Middle frontal gyrus (tissue), 1 donor: ENCODE results near the gene HSP90AB1.

Experiments
- DNase-seq: peaks from one replicate; pipeline ENCODE4 v3.0.0-alpha.2; 2015; ENCODE audit warnings: low spot score; ENCODE audit errors: extremely low spot score

Gene HSP90AB1

DNA sequence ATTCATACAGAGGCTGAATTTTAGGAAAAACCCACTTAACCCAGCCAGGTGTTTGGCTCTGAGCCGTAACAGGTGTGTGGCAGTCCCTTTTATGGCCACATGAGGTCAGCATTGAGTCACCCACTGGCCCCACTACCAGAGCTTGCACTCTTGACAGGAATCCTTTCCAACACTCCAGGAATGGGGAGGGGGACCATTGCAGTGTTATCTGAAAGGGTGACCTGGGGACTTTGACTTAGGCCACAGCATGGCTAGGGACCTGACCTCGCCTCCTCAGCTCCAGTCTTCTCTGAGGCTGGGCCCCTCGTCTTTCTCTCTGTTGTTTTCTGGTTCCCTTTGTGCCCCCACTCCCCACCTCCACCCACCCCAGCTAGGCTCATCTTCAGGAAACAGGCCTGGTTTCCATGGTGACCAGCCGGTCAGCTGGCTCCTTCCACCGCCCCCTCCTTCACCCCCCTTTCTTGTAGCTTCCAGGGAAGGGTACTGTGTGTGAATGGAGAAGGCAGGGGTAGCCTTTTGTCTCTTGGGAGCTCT lies 21.3 kb downstream of the HSP90AB1 start:
- DNase-seq: no peak

DNA sequence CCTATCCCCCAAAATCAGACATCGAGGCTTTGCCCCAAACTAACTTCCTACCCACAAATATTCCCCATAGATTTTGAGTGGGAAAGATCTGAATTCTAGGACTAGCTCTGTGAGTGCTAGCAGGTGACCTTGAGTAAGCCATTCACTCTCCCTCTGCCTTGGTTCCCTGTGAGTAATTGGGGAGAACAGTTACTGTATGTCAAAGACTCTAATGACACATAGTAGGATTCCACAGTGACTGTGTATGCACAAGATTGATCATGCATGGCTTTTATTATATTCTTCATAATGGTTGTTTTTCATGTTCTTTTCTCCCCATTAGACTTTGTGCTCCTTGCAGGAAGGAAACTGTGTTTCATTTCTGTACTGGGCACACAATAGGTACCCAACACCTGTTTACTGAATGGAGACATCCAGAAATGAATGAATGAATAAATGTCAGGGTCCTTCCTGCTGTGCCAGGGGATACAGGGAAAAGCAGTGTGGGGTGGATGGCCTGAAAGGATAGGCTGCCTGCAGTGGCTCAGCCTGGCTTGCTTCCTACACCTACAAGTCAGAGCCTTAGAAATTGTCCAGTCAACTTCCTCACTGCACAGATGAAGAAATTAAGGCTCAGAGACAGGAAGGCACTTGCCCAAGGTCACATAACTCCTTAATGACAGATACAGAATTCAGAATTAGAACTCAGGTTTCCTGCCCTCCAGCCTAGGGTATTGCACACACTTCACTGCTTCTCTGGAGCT lies 22.4 kb downstream of the HSP90AB1 start:
- no peak for DNase-seq

DNA sequence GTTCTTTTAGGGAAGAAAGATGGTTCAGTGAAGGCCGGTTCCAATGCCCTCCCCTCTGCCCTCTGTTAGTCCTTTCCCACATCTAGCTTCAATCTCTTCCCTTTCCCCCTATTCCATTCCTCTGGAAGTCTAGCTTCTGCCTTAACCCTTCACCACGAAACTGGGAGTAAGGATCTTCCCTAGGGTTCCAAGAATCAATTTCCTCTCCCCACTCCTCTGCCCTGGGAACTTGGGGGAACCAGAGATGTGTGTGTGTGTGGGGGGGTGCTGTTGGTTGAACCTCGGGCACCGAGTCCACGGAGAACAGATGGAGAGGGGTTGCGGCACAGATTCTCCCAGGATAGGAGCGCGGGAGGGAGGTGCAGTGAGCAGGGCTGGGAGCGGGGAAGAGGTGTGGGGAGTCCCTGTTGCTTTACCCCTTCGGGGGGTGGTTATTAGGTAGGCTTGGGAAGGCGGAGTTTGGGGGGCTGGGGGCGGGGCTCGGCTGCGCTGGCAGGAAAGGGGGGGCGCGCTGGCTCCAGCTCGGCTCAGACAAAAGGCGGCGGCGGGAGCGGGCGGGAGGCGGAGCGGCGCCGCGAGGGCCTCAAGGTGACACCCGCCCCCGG lies 23.1 kb downstream of the HSP90AB1 start, which contains the start of gene TMEM151B:
Gene TMEM151B, plus strand, starts transcription at position 530 of the 605 bp plus-strand sequence. CDS start 293 bp downstream, outside the sequence.
- no peak for DNase-seq

DNA sequence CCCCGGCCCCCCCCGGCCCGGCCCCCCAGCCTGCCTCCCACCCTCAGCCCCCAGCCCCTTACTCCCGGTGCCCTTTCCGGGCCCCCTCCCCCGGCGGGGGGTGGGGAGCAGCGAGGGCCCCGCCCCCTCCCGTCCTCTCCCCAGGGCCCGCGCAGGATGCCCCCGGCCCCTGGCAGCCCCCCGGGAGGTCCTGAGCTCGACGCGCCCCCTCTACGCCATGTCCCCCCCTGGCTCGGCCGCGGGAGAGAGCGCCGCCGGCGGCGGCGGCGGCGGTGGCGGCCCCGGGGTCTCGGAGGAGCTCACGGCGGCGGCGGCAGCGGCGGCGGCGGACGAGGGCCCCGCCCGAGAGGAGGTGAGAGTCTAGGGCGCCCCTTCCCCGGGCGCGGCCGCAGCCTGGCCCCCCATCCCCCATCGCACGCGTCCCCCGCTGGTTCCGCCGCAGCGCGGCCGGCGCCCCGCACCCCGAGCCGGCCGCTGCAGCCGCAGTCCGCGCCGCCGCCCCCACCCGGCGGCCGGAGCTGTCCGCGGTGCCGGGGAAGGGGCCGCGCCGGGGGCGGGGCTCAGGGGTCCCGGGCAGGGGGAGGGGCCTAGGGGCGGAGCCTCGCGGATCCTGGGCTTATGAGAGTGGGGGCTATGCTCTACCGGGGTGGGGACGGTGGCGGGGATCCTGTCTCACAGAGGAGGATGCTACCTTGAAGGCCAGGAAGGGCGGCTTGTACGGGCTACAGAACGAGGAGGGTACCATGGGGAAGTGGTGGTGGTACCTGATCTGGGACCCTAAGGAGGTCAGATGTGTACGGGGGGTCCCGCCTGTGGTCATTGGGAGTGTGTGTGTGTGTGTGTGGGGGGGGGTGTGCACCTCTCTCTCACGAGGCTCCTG lies 23.9 kb downstream of the HSP90AB1 start:
- DNase-seq: no peak

DNA sequence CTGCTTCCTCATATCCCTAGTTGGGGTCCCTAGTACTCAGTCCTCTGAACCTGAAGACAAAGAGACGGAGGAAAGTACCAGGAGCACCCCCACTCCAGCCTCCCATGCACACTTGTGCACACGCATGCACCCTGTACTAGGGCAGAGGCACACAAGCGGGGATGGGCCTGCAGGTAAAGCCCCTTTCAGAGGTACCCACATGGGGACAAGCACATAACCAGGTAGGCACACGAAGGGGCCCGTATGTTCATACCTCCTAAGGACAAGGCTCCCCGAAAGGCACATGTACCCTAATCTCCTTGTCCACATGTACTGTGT lies 24.5 kb downstream of the HSP90AB1 start:
- no peak for DNase-seq

DNA sequence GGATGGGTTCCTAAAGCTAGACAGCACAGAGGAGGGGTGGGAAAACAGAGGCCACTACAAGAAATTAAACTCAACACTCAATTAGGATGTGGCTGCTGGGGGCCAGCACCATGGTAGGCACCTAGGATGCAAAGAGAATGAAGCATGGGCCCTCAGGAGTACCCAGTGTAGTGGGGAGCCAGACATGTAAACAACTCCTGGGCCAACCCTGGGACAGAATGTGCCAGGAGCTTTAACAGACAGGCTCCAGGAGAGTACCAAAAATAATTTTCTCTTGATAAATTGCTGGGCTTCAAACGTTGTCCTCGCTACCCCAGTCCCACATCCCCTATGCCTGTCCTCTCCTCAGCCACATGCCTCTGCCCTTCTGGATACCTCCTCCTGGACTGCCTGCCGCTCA lies 25.0 kb downstream of the HSP90AB1 start:
- no peak for DNase-seq

DNA sequence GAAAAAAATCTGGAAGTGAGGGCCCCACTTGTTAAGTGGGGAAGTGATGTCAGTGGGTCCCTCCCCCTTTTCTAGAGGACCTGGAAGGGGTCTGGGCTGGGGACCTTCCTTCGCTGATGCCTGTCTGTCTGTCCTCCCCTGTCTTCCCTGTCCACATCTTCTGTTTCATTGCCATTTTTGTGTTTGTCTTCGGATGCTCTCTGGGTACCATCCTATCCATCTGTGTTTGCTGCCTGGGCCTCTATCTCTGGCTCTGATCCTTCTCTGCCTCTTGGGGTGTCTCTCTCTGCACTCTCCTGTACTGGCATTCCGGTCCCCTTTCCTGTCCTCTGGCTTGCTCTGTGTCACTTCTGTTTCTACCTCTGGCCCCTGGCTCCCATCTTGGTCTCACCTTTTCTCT lies 25.6 kb downstream of the HSP90AB1 start:
- no peak for DNase-seq

DNA sequence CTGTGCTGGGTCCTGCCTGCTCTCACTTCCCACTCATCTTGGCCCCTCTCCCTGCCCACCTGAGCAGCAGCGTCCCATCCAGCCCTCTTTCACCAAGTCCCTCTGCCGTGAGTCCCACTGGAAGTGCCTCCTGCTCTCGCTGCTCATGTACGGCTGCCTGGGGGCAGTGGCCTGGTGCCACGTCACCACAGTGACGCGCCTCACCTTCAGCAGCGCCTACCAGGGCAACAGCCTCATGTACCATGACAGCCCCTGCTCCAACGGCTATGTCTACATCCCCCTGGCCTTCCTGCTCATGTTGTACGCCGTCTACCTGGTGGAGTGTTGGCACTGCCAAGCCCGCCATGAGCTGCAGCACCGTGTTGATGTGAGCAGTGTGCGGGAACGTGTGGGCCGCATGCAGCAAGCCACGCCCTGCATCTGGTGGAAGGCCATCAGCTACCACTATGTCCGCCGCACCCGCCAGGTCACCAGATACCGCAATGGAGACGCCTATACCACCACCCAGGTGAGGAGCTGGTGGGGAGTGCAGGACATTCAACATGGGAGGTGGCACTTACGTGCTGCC lies 26.2 kb downstream of the HSP90AB1 start:
- DNase-seq: no peak

DNA sequence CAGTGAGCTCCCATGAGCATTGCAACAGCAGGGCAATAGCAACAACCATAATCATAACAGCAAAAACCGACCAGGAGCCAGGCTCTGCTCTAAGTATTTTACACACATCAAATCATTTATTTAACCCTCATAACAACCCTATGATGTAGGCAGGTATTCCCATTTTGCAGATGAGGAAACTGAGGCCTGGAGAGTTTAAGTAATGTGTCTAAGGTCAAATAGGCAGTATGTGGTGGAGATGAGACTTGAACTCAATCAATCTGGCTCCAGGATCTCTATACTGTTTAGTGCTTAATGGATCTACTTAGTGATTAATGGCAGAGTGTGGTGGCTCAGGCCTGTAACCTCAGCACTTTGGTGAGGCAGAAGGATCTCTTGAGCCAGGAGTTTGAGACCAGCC lies 26.7 kb downstream of the HSP90AB1 start:
- DNase-seq: no peak

DNA sequence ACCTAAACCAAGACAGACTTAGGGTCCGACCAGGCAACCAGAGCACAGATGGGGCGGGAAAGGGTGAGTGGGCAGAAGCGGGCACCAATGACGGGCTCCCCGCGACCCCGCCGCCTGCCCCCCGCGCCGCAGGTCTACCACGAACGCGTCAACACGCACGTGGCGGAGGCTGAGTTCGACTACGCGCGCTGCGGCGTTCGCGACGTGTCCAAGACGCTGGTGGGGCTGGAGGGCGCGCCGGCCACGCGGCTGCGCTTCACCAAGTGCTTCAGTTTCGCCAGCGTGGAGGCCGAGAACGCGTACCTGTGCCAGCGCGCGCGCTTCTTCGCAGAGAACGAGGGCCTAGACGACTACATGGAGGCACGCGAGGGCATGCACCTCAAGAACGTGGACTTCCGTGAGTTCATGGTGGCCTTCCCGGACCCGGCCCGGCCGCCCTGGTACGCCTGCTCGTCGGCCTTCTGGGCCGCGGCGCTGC lies 28.4 kb downstream of the HSP90AB1 start:
- no peak for DNase-seq

DNA sequence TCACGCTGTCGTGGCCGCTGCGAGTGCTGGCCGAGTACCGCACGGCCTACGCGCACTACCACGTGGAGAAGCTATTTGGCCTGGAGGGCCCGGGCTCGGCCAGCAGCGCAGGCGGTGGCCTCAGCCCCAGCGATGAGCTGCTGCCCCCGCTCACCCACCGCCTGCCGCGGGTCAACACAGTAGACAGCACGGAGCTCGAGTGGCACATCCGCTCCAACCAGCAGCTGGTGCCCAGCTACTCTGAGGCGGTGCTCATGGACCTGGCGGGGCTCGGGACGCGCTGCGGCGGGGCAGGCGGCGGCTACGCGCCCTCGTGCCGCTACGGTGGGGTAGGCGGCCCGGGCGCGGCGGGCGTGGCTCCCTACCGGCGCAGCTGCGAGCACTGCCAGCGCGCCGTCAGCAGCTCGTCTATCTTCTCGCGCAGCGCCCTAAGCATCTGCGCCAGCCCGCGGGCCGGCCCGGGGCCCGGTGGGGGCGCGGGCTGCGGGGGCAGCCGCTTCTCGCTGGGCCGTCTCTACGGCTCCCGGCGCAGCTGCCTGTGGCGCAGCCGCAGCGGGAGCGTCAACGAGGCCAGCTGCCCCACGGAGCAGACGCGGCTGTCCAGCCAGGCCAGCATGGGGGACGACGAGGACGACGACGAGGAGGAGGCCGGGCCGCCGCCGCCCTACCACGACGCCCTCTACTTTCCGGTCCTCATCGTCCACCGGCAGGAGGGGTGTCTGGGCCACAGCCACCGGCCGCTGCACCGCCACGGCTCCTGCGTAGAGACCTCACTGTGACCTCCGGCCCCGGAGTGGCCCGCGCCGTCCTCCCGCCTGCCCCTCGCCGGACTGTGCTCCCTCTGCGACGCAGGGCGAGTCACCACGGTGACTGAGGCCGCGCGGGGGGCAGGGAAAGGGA lies 29.1 kb downstream of the HSP90AB1 start:
- no peak for DNase-seq

DNA sequence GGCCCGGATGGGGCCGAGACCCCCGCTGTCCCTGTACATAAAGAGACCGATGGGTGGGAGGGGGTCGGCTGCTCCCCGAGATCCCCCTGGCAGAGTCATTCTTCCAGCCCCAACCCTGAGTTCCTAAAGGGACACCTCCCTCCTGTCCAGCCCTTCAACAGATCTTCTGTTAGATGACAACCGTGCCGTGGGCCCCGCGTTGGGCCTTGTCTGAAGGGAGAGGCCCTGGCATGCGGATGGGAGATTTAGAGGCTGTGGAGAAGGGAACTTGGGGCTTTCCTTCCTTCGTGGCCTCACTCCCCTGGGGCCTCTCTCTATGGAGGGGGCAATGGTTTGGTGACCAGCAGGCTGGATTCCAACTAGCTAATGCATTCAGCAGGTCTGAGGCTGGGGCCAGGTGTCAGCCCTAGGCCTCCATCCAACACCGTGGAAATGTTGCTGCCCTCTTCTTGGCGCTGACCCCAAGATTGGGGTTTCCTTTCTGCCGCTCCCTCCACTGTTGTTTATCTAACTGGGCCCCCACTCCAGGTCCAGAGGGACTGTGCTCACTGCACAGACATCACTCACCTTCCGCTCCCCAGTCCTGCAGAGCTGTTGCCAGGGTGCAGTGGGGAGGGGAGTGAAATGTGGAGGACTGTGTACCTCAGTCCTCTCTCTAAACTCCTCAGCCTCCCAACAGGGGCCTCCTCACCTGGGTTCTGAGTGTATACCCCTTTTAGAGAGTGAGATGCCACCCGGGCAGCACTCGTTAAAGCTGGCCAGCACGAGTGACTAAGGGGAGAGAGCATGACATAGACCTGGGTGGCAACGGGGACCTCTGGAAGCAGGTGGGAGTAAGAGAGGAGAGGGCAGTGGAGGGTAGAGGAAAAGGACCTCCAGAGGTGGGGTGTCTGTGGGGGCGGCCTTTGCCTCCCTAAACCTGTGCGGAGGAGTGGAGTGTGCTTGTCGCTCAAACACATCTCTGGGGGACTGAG lies 30.1 kb downstream of the HSP90AB1 start:
- DNase-seq: no peak

DNA sequence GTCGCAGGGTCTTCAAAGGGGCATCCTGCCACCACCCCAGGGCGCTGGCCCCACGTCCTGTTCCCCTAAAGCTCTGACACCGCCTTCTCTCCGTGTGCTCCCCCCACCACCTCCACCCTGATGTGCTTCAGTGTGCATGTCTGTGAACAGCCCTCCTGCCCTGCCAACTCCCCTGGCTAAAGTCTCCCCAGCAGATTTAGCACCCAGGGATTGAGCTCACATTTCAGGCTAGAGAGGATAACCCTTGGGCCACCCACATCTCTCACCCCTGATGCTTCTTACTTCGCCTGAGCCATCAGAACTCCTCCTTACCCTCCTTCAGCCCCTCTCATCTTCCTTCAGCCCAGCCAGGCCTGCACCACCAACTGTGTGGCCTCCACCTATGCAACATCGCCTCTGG lies 30.9 kb downstream of the HSP90AB1 start:
- DNase-seq: no peak

DNA sequence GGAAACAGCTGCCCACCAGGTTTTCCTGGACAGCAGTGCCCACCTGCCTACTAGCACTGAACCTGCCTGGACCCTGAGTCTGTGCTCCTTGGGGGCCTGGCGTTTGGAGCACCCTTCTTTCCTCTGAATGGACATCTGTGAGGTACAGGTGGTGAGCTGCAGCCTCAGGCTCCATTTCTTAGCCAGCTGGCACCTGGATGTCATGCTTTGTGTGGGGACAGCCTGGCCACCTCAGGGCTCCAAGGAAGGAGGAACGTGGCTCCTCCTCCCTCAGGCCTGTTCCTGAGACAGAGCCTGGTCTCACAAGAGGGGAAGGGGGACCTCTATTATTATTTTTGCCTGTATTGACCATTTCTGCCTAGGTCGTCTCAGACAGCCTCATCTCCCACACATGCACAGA lies 31.4 kb downstream of the HSP90AB1 start:
- DNase-seq: no peak

DNA sequence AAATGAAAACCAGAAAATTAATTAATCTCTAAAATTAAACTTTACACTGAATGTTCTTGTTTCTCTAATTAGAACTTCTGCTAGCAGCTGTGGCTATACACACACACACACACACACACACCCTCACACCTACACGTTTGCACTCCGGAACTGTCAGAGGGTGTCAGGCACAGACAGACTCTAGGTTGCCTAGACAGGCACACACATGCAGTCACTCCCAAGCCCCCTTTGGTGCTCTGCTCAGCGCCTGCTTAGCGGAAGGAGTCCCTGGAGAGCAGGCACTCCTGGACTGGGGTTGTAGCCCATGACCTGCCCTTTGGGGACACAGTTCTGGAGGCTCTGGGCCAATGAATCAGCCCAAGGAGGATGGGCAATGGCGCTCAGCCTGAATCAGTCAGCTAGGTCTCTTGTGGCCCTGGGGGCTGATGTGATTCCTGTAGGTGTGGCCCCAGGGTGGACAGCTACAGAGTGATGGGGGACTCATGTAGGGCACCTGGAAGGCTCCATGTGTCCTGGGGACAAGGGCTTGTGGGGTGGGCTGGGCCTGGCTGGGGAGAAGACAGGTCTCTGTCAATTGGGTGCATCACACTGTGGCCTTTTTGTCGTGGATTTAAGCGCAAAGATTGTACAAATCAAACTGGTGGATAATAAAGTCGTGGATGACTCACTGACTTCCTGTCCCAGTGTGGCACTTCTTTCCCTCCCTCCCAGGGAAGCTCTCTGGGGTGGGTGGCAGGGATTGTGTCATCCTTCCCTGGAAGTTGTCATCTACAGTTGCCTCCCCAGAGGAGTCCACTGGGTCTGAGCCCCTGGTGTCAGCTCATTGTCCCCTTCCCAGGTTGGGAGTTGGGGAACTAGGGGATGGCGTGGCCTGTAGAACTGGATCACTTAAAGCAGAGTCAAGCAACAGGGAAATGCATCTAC lies 32.1 kb downstream of the HSP90AB1 start:
- no peak for DNase-seq

DNA sequence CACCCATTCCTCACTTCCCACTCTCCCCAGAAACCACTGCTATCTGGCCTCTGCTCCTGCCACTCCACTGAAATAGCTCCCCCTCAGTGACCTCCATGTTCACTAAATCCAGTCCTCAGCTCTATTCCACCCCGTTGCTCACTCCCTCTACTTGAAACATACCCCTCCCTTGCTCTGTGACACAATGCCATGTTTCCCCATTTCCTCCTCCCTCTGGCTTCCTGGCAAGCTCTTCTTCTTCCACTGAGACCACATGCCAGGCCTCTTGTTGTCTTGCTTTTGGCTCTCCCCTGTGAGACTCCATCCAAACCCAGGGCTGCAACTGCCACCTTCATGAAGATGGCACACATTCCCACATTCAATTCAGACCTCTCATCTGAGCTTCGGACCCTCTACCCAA lies 37.2 kb downstream of the HSP90AB1 start:
- no peak for DNase-seq

DNA sequence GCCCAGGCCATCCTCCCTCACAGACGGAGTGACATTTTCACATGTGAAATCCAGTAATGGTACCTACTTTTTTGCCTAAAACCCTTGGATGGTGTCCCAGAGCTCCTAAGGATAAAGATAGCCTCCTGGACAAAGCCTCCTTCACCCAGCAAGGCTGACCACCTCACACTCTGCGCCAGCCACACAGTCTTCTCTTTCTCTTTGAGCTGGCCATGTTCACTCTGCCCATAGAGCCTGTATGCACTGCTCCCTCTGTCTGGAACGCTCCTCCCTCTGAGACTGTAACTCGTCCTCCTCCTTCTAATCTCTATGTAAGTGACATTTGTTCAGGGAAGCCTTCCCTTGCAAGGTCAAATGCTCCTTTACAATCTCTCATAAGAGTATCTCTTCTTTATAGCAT lies 38.0 kb downstream of the HSP90AB1 start:
- DNase-seq: no peak

DNA sequence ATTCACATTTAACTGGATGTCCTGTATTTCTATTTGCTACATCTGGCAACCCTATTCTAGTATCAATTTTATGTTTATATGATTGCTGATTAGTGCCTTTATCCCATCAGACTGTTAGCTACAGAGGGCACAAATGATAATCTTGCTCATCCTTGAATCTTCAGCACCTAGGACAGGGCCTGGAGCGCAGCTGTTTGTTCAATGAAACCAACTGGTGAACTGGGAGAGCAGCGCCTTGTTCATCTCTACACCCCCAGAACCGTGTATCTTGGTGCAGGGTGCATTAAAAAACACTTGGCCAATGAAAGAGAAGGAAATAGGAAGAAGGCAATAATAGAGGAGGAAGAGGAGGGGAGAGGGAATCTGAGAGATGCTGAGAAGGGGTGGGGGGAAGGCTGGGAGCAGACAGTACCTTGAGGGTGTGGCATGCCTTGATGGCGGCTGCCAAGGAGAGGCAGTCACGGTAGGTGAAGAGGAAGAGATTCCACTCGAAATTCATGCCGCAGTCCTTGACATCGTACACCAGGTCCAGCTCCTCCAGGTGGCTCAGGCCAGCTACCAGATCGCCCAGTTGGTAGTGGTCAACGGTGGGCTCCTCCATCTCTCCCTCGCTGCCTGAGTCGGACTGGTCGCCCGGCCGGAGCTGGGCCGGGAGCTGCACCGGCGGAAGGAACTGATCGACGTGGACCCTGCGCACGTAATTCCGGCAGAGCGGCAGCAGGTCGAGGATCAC lies 38.8 kb downstream of the HSP90AB1 start:
- DNase-seq: no peak
